Stimulated activated naive CD4-positive, alpha-beta T cell (primary cell): ENCODE results near the gene RC3H1.

Experiments
- DNase-seq, 6 experiments: peaks; one replicate each; lab custom pipeline; 2025; lab: John Stamatoyannopoulos, UW

RC3H1 gene

GRCh38 chr1:173886746-173887611 lies 135.2 kb downstream of the RC3H1 start:
- DNase-seq, result no peak

- no peak for DNase-seq
Observed at GRCh38 chr1:173884701-173885100, 137.5 kb downstream of the RC3H1 start.
